ENCODE data around the gene TMC4. TPM values are rescaled to one million over a fixed set of nuclear protein-coding genes. Genes with fewer than 3 reads are reported as not detected.
"Not testable (repeated sequence)": the region's sequence is repeated elsewhere in the genome, so short reads cannot be mapped to it uniquely, and the experiment has no call there.

The TMC4 gene, protein sequence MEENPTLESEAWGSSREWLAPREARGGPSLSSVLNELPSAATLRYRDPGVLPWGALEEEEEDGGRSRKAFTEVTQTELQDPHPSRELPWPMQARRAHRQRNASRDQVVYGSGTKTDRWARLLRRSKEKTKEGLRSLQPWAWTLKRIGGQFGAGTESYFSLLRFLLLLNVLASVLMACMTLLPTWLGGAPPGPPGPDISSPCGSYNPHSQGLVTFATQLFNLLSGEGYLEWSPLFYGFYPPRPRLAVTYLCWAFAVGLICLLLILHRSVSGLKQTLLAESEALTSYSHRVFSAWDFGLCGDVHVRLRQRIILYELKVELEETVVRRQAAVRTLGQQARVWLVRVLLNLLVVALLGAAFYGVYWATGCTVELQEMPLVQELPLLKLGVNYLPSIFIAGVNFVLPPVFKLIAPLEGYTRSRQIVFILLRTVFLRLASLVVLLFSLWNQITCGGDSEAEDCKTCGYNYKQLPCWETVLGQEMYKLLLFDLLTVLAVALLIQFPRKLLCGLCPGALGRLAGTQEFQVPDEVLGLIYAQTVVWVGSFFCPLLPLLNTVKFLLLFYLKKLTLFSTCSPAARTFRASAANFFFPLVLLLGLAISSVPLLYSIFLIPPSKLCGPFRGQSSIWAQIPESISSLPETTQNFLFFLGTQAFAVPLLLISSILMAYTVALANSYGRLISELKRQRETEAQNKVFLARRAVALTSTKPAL
- total RNA-seq (15.4 TPM), polyA plus RNA-seq (16.0 TPM)

GRCh38 chr19:54172471-54173358, at the start of gene TMC4:
Gene TMC4, minus strand, starts transcription at chr19:54173160. Its CDS starts 43 bp downstream, at chr19:54173117.
- DNase-seq (ENCODE audit: extremely low spot score), result no peak
- Histone ChIP-seq H3K36me3 (ENCODE audit: insufficient read depth) (no peaks in the 10 kb centered on the region), H3K4me1 (ENCODE audit: insufficient read depth) (no peaks in the 10 kb centered on the region), H3K27ac (ENCODE audit: low read depth) (peak within 1 kb of the TSS; percentile 24), H3K4me3 (ENCODE audit: low read depth, low read length) (peak within 1 kb of the TSS; percentile 11)
- WGBS, result 13% methylated on average over 13 of the region's 13 CpGs

GRCh38 chr19:54221947-54222346, 49.0 kb upstream of the TMC4 start:
- H3K27ac ChIP-seq (ENCODE audit: low read depth); H3K36me3 ChIP-seq (ENCODE audit: insufficient read depth); DNase-seq (ENCODE audit: extremely low spot score); H3K4me3 ChIP-seq (ENCODE audit: low read depth, low read length); H3K4me1 ChIP-seq (ENCODE audit: insufficient read depth): not testable (repeated sequence)
- WGBS, result 81% methylated on average over 7 of the region's 7 CpGs

DNA sequence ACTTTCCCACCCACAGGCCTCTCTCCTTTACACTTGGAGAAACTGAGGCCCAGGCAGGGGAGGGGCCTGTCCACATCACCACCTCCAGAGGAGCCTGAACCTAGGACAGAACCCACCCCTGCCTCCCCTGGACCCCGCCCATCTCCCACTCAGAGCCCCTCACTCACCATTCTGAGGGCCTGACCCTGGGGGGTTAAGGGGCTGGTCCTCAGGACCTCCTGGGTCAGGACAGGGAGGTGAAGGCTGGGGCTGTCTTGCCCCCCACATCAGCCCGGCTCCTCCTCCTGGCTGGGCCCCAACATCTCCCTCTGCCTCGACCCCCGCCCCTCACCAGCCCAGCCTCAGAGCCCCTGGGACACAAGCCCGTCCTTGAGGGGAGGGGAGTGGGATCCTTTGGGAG, 46.7 kb upstream of the TMC4 start:
- H3K4me3 ChIP-seq (ENCODE audit: low read depth, low read length); H3K4me1 ChIP-seq (ENCODE audit: insufficient read depth); H3K27ac ChIP-seq (ENCODE audit: low read depth); H3K36me3 ChIP-seq (ENCODE audit: insufficient read depth); DNase-seq (ENCODE audit: extremely low spot score): not testable (repeated sequence)
- WGBS, result 83% methylated on average over 2 of the region's 5 CpGs

DNA sequence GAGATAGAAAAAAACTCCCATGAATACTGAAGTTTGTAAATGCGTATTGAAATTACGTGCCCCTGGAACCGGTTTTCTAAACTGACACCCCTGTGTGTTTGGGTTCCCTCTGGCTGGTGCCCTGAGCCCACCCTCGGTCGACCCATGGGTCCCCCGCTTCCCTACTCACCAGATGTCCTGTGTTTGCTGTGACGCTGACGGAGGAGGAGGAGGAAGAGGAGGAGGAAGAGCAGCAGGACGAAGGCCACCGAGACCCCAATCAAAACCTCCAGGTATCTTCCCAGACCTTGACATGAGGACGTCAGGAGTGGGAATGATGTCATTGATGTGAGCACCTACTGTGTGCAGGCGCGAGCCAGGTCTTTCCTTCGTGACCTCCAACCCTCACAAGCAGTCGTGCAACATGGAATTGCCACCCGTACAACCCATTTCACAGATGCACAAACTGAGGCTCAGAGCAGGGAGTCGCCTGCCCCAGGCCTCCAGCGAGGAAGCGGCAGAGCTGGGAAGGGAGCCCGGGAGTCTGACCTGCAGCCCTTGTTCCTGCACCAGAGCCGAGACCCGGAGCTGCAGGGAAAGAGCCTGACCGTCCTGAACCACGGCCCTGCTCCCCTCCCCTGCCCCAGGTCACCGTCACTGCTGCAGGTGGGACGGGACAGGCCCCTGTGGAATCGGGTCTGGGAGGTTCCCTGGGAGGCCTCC, 46.2 kb upstream of the TMC4 start:
- Histone ChIP-seq H3K36me3 (ENCODE audit: insufficient read depth) (no peaks in the 10 kb centered on the region), H3K27ac (ENCODE audit: low read depth) (no peak overlapping the region), H3K4me1 (ENCODE audit: insufficient read depth) (no peaks in the 10 kb centered on the region), H3K4me3 (ENCODE audit: low read depth, low read length) (no peak overlapping the region)
- WGBS, result 86% methylated on average over 27 of the region's 27 CpGs
- DNase-seq (ENCODE audit: extremely low spot score), result no peak

DNA sequence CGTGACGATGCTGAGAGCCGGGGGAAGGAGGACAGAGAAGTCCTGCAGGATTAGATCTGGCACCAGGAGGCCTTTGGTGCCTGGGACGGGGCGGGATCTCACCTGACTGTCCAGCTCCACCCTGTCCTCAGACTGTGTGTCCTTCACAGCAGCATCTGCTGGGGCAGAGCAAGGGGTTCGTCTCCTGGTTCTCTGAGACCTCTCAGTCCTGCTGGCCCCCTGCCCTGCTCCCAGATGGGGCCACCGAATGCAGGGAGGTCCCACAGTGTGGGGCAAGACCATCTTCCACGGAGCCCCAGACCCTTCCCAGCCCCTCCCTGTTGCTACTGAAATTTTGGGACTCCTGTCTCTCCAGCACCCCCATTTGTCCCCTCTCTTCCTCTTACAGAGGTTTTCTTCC, 45.3 kb upstream of the TMC4 start:
- Histone ChIP-seq H3K4me3 (ENCODE audit: low read depth, low read length) (no peak overlapping the region), H3K36me3 (ENCODE audit: insufficient read depth) (no peaks in the 10 kb centered on the region), H3K27ac (ENCODE audit: low read depth) (no peak overlapping the region), H3K4me1 (ENCODE audit: insufficient read depth) (no peaks in the 10 kb centered on the region)
- 76% methylated on average over 8 of the region's 8 CpGs for WGBS
- no peak for DNase-seq (ENCODE audit: extremely low spot score)

- not testable (repeated sequence) for H3K4me1 ChIP-seq (ENCODE audit: insufficient read depth); H3K27ac ChIP-seq (ENCODE audit: low read depth); H3K36me3 ChIP-seq (ENCODE audit: insufficient read depth); H3K4me3 ChIP-seq (ENCODE audit: low read depth, low read length); DNase-seq (ENCODE audit: extremely low spot score)
- WGBS, result 50% methylated on average over 14 of the region's 20 CpGs
These were observed 44.7 kb upstream of the TMC4 start for GRCh38 chr19:54217517-54218247.

DNA sequence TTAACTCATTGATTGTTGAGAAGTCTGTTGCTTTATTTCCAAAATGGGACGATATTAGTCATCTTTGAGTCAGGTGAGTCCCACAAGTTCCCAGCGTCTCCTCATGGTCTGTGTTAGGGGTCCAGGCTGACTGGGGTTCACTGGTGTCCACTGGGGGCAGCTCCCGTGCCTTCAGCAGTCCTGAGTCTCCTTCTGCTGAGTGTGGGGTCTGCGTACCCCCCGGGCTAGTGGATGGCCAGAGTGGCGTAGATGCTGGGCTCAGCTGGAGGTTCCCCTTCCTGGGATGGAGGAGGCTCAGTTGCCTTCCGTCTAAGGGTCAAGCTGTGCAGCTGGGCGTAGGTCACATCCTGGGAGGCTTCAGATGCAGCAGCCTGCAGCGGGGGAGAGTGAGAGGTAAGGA, 43.9 kb upstream of the TMC4 start:
- WGBS, result 86% methylated on average over 9 of the region's 9 CpGs
- Histone ChIP-seq H3K27ac (ENCODE audit: low read depth) (no peak overlapping the region), H3K36me3 (ENCODE audit: insufficient read depth) (no peaks in the 10 kb centered on the region), H3K4me1 (ENCODE audit: insufficient read depth) (no peaks in the 10 kb centered on the region), H3K4me3 (ENCODE audit: low read depth, low read length) (no peak overlapping the region)
- DNase-seq (ENCODE audit: extremely low spot score), result no peak

- not testable (repeated sequence) for H3K27ac ChIP-seq (ENCODE audit: low read depth); H3K4me3 ChIP-seq (ENCODE audit: low read depth, low read length); H3K4me1 ChIP-seq (ENCODE audit: insufficient read depth); H3K36me3 ChIP-seq (ENCODE audit: insufficient read depth); DNase-seq (ENCODE audit: extremely low spot score)
- 94% methylated on average over 14 of the region's 19 CpGs for WGBS
These were observed 41.8 kb upstream of the TMC4 start for GRCh38 chr19:54214734-54215133.

- H3K27ac ChIP-seq (ENCODE audit: low read depth); DNase-seq (ENCODE audit: extremely low spot score); H3K4me3 ChIP-seq (ENCODE audit: low read depth, low read length); H3K4me1 ChIP-seq (ENCODE audit: insufficient read depth); H3K36me3 ChIP-seq (ENCODE audit: insufficient read depth): not testable (repeated sequence)
- WGBS, result 44% methylated on average over 4 of the region's 5 CpGs
These were observed 41.3 kb upstream of the TMC4 start for GRCh38 chr19:54214217-54214616.

DNA sequence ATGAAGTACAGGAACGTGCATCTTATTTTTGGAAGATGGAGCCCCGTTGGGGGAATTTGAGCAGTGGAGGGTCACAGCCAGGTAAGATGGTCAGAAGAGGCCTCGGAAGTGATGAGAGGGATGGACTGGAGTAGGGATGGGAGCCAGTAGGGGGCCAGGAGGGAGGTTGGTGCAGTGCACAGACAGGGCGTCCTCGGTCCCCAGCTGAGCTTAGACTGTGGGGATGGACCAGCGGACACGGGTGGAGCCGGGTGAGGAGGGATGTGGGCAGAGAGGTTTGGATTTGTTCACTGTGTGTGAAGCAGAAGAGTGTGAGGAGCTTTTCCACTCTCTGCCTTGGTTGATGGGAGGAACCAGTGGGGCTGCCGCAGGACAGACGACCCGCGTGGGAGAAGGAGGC, 38.3 kb upstream of the TMC4 start:
- Histone ChIP-seq H3K4me1 (ENCODE audit: insufficient read depth) (peaks cover 2% of the 10 kb centered on the region), H3K27ac (ENCODE audit: low read depth) (peak overlapping the region; percentile 6), H3K4me3 (ENCODE audit: low read depth, low read length) (no peak overlapping the region), H3K36me3 (ENCODE audit: insufficient read depth) (peaks cover 5% of the 10 kb centered on the region)
- no peak for DNase-seq (ENCODE audit: extremely low spot score)
- WGBS, result 65% methylated on average over 12 of the region's 12 CpGs

DNA sequence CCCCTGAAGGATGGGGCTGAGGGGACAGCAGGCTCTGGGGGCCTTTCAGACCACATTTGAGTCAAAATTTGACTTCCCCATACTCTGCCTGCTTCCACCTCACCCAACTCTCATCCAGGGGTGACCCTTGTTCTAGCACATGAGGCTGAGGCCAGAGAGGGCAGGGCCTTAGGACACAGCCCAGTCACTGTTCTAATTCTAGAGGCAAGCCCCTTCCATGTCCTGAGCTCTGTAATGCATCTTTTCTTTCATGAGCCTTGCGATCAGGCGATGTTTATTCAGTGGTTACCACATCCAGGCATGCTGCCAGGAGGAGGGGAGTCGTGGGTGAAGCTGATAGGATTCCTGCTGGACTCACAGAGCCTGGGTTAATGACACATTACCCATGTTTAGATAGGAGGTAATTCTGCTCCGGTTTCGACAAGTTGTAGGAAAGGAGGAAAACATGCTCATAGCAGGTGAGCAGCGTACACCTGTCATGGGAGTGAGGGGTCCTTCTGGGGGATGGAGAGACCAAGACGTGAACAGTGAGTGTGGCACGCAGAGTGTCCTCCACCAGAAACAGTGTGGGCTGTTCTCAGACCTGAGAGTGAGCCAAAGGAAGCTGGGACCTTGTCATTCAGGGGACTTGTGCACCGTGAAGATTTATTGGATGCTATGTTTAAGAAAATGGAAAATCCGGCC, 37.0 kb upstream of the TMC4 start:
- WGBS, result 15% methylated on average over 10 of the region's 10 CpGs
- Histone ChIP-seq H3K4me1 (ENCODE audit: insufficient read depth) (peaks cover 2% of the 10 kb centered on the region), H3K36me3 (ENCODE audit: insufficient read depth) (peaks cover 5% of the 10 kb centered on the region), H3K27ac (ENCODE audit: low read depth) (peak overlapping the region; percentile 42), H3K4me3 (ENCODE audit: low read depth, low read length) (no peak overlapping the region)
- peak; percentile 76 for DNase-seq (ENCODE audit: extremely low spot score)
